ENCODE results near the gene RSBN1L.

DNA sequence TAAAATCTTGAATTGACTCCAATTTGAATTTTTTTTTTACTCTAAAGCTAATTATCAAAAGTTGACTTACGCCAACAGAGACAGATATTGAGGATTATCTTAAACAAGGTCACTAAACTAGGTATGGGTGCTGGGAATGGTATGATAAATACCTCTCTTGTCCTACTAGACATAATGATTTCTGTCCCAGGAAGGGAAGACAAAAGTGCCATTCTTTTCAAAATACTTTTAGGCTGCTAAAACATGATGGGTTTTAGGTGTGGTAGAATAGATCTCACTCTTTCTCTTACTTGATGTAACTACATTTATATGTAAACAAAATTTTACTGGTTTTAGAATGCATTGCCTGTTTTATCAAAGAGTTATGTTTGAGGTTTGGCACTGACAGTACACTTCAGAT is 86.9 kb downstream of the RSBN1L start:
- TF ChIP-seq HDAC2 (IDR thresholded peaks at IDR 0.05; ENCODE audit: borderline replicate concordance in 1 of 2, low read depth in 2 of 2, low read length in 2 of 2) = no peak
- TF ChIP-seq CEBPB (IDR thresholded peaks at IDR 0.05; ENCODE audit: low read depth, low read length) = no peak
- no peak for TF ChIP-seq EGR1 (IDR thresholded peaks at IDR 0.05; ENCODE audit: borderline replicate concordance, low read depth, low read length)
- TF ChIP-seq POLR2A (IDR thresholded peaks at IDR 0.05; ENCODE audit: control extremely low read depth in 1 of 2, low read depth in 2 of 2, low read length in 2 of 2) = no peak
- TF ChIP-seq, protein P1, sequence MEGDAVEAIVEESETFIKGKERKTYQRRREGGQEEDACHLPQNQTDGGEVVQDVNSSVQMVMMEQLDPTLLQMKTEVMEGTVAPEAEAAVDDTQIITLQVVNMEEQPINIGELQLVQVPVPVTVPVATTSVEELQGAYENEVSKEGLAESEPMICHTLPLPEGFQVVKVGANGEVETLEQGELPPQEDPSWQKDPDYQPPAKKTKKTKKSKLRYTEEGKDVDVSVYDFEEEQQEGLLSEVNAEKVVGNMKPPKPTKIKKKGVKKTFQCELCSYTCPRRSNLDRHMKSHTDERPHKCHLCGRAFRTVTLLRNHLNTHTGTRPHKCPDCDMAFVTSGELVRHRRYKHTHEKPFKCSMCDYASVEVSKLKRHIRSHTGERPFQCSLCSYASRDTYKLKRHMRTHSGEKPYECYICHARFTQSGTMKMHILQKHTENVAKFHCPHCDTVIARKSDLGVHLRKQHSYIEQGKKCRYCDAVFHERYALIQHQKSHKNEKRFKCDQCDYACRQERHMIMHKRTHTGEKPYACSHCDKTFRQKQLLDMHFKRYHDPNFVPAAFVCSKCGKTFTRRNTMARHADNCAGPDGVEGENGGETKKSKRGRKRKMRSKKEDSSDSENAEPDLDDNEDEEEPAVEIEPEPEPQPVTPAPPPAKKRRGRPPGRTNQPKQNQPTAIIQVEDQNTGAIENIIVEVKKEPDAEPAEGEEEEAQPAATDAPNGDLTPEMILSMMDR (IDR thresholded peaks at IDR 0.05; ENCODE audit: control extremely low read depth in 1 of 3, insufficient read depth in 1 of 3, low read depth in 1 of 3, low read length in 3 of 3) = no peak
- TF ChIP-seq ZNF274 (IDR thresholded peaks at IDR 0.05; ENCODE audit: borderline replicate concordance, extremely low read depth, low read length) = no peak
- no peak for TF ChIP-seq E2F6 (IDR thresholded peaks at IDR 0.05)
- TF ChIP-seq TBP (IDR thresholded peaks at IDR 0.05; ENCODE audit: low read depth, low read length) = no peak
- TF ChIP-seq RFX5 (IDR thresholded peaks at IDR 0.05; ENCODE audit: borderline replicate concordance, low read depth, low read length) = no peak
- TF ChIP-seq EZH2 (IDR thresholded peaks at IDR 0.05; ENCODE audit: low read depth, low read length, severe bottlenecking) = no peak
- no peak for TF ChIP-seq CHD2 (IDR thresholded peaks at IDR 0.05; ENCODE audit: low read length)
- no peak for TF ChIP-seq TCF12 (IDR thresholded peaks at IDR 0.05; ENCODE audit: low read depth, low read length)

Measured in H1 (cell line).